HepG2 (cell line): ENCODE measurements around the gene MAGT1. TPM values are rescaled to one million over a fixed set of nuclear protein-coding genes. Genes with fewer than 3 reads are reported as not detected.

Source experiments
- CHD4 ChIP-seq: fragments of 200-600 bp; sonication (generic); IDR thresholded peaks from 2 replicates; pipeline ENCODE4 v1.7.0; 2017; ENCODE audit warnings: mild to moderate bottlenecking, low read length, borderline replicate concordance
- GMEB2 ChIP-seq: IDR thresholded peaks from 2 replicates; pipeline ENCODE4 v1.6.1; 2016; ENCODE audit warnings: missing biosample characterization, missing genetic modification reagents, low read depth
- NR2F1 ChIP-seq, 2 experiments: fragments of 450-650 bp in 1 of 2; formaldehyde crosslinking in 1 of 2; IDR thresholded peaks; 2 replicates each; pipeline versions ENCODE4 v1.5.0 to v1.6.1; 2016 to 2020; ENCODE audit warnings: mild to moderate bottlenecking in 1 of 2, missing compliant biosample characterization in 1 of 2, missing genetic modification reagents in 1 of 2, moderate library complexity in 1 of 2
- SNRNP70 ChIP-seq: fragments of 200-400 bp; formaldehyde crosslinking; IDR thresholded peaks from 2 replicates; pipeline ENCODE4 v1.6.1; 2017; ENCODE audit warnings: mild to moderate bottlenecking, low read depth, low read length, moderate library complexity
- SP4 ChIP-seq: sonication (generic); formaldehyde crosslinking; IDR thresholded peaks from 2 replicates; pipeline ENCODE4 v1.8.1; 2023; ENCODE audit warnings: mild to moderate bottlenecking, missing genetic modification reagents
- SP5 ChIP-seq: IDR thresholded peaks from 2 replicates; pipeline ENCODE4 v1.6.1; 2016; ENCODE audit warnings: low read depth, borderline replicate concordance
- THAP11 ChIP-seq: IDR thresholded peaks from 2 replicates; pipeline ENCODE4 v1.6.1; 2016; ENCODE audit warnings: missing biosample characterization, missing genetic modification reagents
- ZBTB20 ChIP-seq: sonication (generic); formaldehyde crosslinking; IDR thresholded peaks from 2 replicates; pipeline ENCODE4 v1.8.1; 2023; ENCODE audit warnings: missing genetic modification reagents, low read depth, mild to moderate bottlenecking, borderline replicate concordance
- ZNF513 ChIP-seq: sonication (generic); formaldehyde crosslinking; conservative IDR thresholded peaks from 2 replicates; pipeline ENCODE4 v1.5.0; 2020; ENCODE audit warnings: missing genetic modification reagents
- ZNF687 ChIP-seq: sonication (generic); formaldehyde crosslinking; IDR thresholded peaks from 2 replicates; pipeline ENCODE4 v1.5.1; 2020; ENCODE audit warnings: mild to moderate bottlenecking, missing genetic modification reagents, moderate library complexity
- ZNF704 ChIP-seq: sonication (generic); formaldehyde crosslinking; IDR thresholded peaks from 2 replicates; pipeline ENCODE4 v1.8.1; 2023; ENCODE audit warnings: mild to moderate bottlenecking, inconsistent platforms, moderate library complexity, missing genetic modification reagents, borderline replicate concordance
- ZNF740 ChIP-seq: sonication (generic); formaldehyde crosslinking; IDR thresholded peaks from 2 replicates; pipeline ENCODE4 v1.4.0; 2020; ENCODE audit warnings: missing genetic modification reagents
- polyA plus RNA-seq, 8 experiments: library from polyadenylated mRNA; depleted of rRNA in 3 of 8; stranded (reverse) in 7 of 8; unstranded in 1 of 8; fragments of >200 nt; fragmentation: Illumina TruSeq in 4 of 8; extraction: Trizol in 4 of 8; gene quantifications; 2 replicates each; pipeline versions ENCODE4 v1.2.1 to v1.2.3, GENCODE V29; 2011 to 2016; ENCODE audit warnings: low read depth in 4 of 8, missing spikeins in 1 of 8, mixed read lengths in 1 of 8; ENCODE audit not compliant: insufficient read depth in 1 of 8
- total RNA-seq, 5 experiments: library from RNA; depleted of rRNA; stranded (reverse); fragments of >200 nt; fragmentation: Illumina TruSeq; extraction: Trizol; gene quantifications; 2 replicates each; pipeline ENCODE4 v1.2.3, GENCODE V29; 2016; ENCODE audit warnings: low read depth in 1 of 5

MAGT1 gene
- total and polyA plus RNA-seq, 2 of the 13 experiments (the other 11 are each of a cell fraction or from before 2014, with no cell fraction given) = 38.0 to 75.0 TPM

- TF ChIP-seq ZNF740 (CRISPR knock-in tag) = no peak
- peak; percentile 8; the same call in 1 of the 2 replicates for TF ChIP-seq SP5 (CRISPR knock-in tag)
- TF ChIP-seq ZNF687 = peak; percentile 81
- no peak for TF ChIP-seq CHD4
- no peak for TF ChIP-seq ZNF513 (CRISPR knock-in tag)
- no peak for TF ChIP-seq SNRNP70
- TF ChIP-seq THAP11 = peak; percentile 79
- no peak for TF ChIP-seq NR2F1 (CRISPR knock-in tag; IDR thresholded peaks at IDR 0.05)
- TF ChIP-seq ZNF704 = no peak
- TF ChIP-seq SP4 = no peak
- TF ChIP-seq ZBTB20 (CRISPR knock-in tag) = no peak
- TF ChIP-seq GMEB2 = no peak
These were observed 15.0 kb upstream of the MAGT1 start, which contains the start of gene ATP7A (continued) for GRCh38 chrX:77910108-77910840.
